AG10803 (cell line): ENCODE results near the gene ATXN7L1.

ENCODE experiments used
- DNase-seq: peaks from one replicate; pipeline ENCODE4 v3.0.0; 2010; ENCODE audit warnings: low read depth
- H3K4me3 ChIP-seq: 2 replicates; pipeline ENCODE4 v1.5.1; 2011; ENCODE audit warnings: mild to moderate bottlenecking, low read length, control low read depth
- TF ChIP-seq, protein P1 (sequence below): conservative IDR thresholded peaks from 2 replicates; pipeline ENCODE4 v1.5.1; 2011; ENCODE audit warnings: mild to moderate bottlenecking, low read length, control low read depth, inconsistent platforms

ATXN7L1 gene

DNA sequence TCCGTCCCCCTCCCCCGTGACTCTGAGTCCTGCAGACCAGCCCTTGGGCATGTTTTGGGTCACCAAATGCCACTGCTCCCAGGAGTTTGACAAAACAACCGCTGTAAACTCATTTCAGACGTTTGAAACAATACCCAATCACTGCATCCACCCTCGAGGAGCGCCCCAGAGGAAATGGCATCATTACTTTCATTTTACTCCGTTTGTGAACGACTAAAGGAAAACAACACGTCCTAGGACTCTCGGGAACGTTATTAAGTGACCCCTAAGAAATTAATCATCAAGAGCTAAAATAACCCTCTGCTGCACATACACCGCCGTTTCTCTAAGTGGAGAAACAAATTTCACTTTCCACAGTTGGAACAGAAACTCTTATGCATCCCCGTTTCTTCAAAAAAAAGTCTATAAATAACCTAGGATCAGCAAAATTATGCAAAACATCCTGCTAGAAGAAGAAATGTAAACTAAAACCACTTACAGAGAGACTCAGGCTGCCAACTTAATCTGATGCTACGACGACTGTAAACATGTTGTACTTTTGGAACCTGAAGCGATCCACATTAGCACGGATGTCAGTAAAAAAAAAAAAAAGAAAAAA, 185.2 kb downstream of the ATXN7L1 start:
- peak; percentile 21 for DNase-seq
- TF ChIP-seq, protein P1, sequence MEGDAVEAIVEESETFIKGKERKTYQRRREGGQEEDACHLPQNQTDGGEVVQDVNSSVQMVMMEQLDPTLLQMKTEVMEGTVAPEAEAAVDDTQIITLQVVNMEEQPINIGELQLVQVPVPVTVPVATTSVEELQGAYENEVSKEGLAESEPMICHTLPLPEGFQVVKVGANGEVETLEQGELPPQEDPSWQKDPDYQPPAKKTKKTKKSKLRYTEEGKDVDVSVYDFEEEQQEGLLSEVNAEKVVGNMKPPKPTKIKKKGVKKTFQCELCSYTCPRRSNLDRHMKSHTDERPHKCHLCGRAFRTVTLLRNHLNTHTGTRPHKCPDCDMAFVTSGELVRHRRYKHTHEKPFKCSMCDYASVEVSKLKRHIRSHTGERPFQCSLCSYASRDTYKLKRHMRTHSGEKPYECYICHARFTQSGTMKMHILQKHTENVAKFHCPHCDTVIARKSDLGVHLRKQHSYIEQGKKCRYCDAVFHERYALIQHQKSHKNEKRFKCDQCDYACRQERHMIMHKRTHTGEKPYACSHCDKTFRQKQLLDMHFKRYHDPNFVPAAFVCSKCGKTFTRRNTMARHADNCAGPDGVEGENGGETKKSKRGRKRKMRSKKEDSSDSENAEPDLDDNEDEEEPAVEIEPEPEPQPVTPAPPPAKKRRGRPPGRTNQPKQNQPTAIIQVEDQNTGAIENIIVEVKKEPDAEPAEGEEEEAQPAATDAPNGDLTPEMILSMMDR: no peak
- H3K4me3 ChIP-seq: peak overlapping the region; percentile 59

DNA sequence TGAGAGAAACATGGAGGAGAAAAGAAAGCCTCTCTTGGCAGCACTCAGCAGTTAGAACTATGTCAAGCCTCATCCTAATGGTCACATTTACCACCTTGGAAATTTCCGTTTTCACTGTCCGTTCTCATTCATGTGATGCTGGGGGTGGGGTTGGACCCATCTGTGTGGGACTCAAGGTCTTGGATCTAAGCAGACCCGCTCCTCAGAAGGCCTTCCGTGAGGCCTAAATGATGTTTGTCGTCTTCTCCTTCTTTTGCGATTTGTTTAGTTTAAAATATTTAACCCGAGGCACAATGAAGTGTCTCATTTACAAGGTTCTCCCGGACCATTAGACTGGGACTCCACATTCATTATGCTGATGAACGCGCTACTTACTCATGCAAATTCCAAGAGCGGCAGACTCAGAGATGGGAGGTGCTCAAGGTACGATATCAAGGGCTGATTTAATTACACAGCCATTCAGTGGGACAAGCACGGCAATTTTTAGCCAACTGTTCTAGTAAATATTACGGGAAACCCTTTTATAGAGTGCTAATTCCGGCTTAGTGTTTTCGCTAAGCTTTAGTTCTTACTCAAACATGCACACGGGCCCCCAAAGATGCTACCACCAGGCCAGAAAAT, 186.0 kb downstream of the ATXN7L1 start:
- TF ChIP-seq, protein P1: no peak
- no peak overlapping the region; the same call in 1 of the 2 replicates for H3K4me3 ChIP-seq
- no peak for DNase-seq

DNA sequence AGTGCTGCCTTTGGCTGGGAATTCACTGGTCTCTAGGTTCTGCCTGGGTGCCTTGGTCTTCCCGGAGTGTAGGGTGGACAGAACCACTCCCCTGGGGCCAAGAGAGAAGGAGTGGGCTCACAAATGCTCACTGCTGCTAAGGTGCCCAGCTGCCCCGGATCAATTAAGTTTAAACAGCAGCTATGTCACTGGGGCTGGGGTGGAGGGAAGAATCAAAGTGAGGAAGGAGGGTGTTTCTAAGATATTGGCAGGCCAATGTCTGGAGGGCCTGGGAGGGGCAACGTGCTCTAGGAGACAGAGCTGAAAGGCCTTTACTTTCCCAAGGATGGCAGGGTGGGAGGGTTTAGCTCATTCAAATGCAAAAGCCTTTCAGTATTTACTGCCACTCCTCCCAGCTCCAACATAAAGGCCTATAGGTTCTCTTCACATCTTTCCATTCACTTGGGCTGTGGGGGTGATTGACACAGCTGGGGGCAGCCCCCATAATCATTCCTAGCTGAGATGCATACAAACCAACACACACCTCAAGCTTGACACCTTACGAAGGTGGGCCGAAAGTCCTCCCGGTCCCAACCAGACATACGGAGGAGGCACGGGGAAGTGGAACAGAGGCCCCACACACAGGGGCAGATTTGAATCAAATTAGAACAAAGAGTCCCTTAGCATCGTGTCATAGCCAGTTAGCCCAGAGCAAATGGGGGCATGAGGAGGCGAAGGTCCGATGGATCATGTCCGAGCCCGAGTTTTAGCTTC, 187.2 kb downstream of the ATXN7L1 start:
- no peak for DNase-seq

GRCh38 chr7:105688617-105689016, 187.8 kb downstream of the ATXN7L1 start:
- TF ChIP-seq, protein P1: no peak
- DNase-seq: no peak
- H3K4me3 ChIP-seq: no peak overlapping the region

More for the DNA sequence above, 187.2 kb downstream of the ATXN7L1 start:
- H3K4me3 ChIP-seq: no peak overlapping the region
- TF ChIP-seq, protein P1: no peak

DNA sequence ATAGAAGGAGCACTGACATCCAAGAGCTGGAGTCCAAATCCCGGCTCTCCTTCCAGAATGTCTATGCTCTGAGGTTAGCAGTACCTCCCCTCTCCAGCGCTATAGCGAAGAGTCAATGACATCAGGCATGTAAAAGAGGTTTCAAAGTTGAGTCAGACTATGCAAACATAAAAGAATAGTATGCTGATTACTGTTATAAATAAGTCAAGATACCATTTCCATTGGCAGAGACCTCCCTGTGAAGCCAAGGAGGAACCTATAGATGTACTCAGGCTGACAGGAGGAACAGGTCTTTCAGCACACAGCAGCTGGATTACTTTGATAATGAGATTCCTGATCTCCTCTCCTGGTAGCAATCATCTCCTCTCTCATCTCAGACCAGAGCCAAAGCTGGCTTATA, 191.2 kb downstream of the ATXN7L1 start:
- DNase-seq: no peak
- H3K4me3 ChIP-seq: no peak overlapping the region
- TF ChIP-seq, protein P1: no peak

- DNase-seq: peak; percentile 29
- H3K4me3 ChIP-seq: no peak overlapping the region
- TF ChIP-seq, protein P1: no peak
Measured at GRCh38 chr7:105682341-105683060, 193.9 kb downstream of the ATXN7L1 start.
